Fibroblast of lung (primary cell): ENCODE data around the gene COPZ2. TPM values are rescaled to one million over a fixed set of nuclear protein-coding genes. Genes with fewer than 3 reads are reported as not detected.

Experiments
- DNase-seq, 2 donors: peaks; one replicate each; pipeline versions ENCODE4 v3.0.0 to v3.0.0-alpha.2; 2010; ENCODE audit warnings: low read depth in 2 of 2
- H2AFZ ChIP-seq: 2 replicates; pipeline ENCODE4 v1.5.1; 2012; ENCODE audit warnings: low read length, control low read depth, inconsistent platforms
- H3K27ac ChIP-seq: 2 replicates; pipeline ENCODE4 v1.5.1; 2011; ENCODE audit warnings: low read length, control low read depth; ENCODE audit not compliant: insufficient read depth
- H3K27me3 ChIP-seq: 2 replicates; pipeline ENCODE4 v1.5.1; 2011; ENCODE audit warnings: mild to moderate bottlenecking, low read length; ENCODE audit not compliant: control insufficient read depth, insufficient read depth
- H3K36me3 ChIP-seq: 2 replicates; pipeline ENCODE4 v1.5.1; 2011; ENCODE audit warnings: low read length; ENCODE audit not compliant: control insufficient read depth, insufficient read depth
- H3K4me1 ChIP-seq: 2 replicates; pipeline ENCODE4 v1.5.1; 2011; ENCODE audit warnings: low read length; ENCODE audit not compliant: control insufficient read depth, insufficient read depth; ENCODE audit errors: extremely low read depth
- H3K4me2 ChIP-seq: 2 replicates; pipeline ENCODE4 v1.5.1; 2011; ENCODE audit warnings: low read length, control low read depth; ENCODE audit not compliant: insufficient read depth; ENCODE audit errors: extremely low read depth
- H3K4me3 ChIP-seq, 4 experiments: fragments of 200-600 bp in 1 of 4; sonication (generic) in 1 of 4; replicated peaks in 1 of 4; 2 replicates each; pipeline ENCODE4 v1.5.1; 2011 to 2016; ENCODE audit warnings: low read length in 4 of 4, low read depth in 3 of 4, mild to moderate bottlenecking in 3 of 4, control low read depth in 2 of 4, inconsistent platforms in 1 of 4, mixed read lengths in 1 of 4; ENCODE audit not compliant: insufficient read depth in 1 of 4; ENCODE audit errors: control extremely low read depth in 1 of 4
- H3K79me2 ChIP-seq: 2 replicates; pipeline ENCODE4 v1.5.1; 2012; ENCODE audit warnings: mild to moderate bottlenecking, low read length, inconsistent platforms; ENCODE audit not compliant: control insufficient read depth, insufficient read depth
- H3K9ac ChIP-seq: 2 replicates; pipeline ENCODE4 v1.5.1; 2011; ENCODE audit warnings: mild to moderate bottlenecking, low read length, control low read depth; ENCODE audit not compliant: insufficient read depth
- H3K9me3 ChIP-seq: 2 replicates; pipeline ENCODE4 v1.5.1; 2012; ENCODE audit warnings: low read depth, low read length; ENCODE audit not compliant: control insufficient read depth, insufficient read depth
- H4K20me1 ChIP-seq: 2 replicates; pipeline ENCODE4 v1.5.1; 2011; ENCODE audit warnings: low read length; ENCODE audit not compliant: control insufficient read depth, insufficient read depth; ENCODE audit errors: extremely low read depth
- EZH2 ChIP-seq: IDR thresholded peaks from 2 replicates; pipeline ENCODE4 v1.5.1; 2012; ENCODE audit warnings: low read length, control low read depth, mild to moderate bottlenecking; ENCODE audit errors: missing control alignments
- polyA plus RNA-seq, 2 donors: library from polyadenylated mRNA; depleted of rRNA in 1 of 2; stranded (reverse) in 1 of 2; unstranded in 1 of 2; fragments of >200 nt; gene quantifications; 2 replicates each; pipeline ENCODE4 v1.2.1, GENCODE V29; 2011 to 2012; ENCODE audit warnings: missing spikeins in 1 of 2
- total RNA-seq: library from RNA; depleted of rRNA; stranded (reverse); fragments of >200 nt; gene quantifications from 2 replicates; pipeline ENCODE4 v1.2.1, GENCODE V29; 2014
- TF ChIP-seq, protein P1 (sequence below), 2 donors: IDR thresholded peaks in 1 of 2; conservative IDR thresholded peaks in 1 of 2; 1 replicate in 1 of 2; 2 replicates in 1 of 2; pipeline ENCODE4 v1.5.1; 2011 to 2012; ENCODE audit warnings: low read length in 2 of 2, control low read depth in 1 of 2, inconsistent platforms in 1 of 2, low read depth in 1 of 2, mild to moderate bottlenecking in 1 of 2

COPZ2 gene
- total and polyA plus RNA-seq, 2 donors (not counting 1 experiment from before 2014, with no cell fraction given) = 63.1 to 97.9 TPM

GRCh38 chr17:48064638-48065037, 27.0 kb upstream of the COPZ2 start:
- peaks cover 3% of the 10 kb centered on the region for H3K79me2 ChIP-seq
- TF ChIP-seq, protein P1, sequence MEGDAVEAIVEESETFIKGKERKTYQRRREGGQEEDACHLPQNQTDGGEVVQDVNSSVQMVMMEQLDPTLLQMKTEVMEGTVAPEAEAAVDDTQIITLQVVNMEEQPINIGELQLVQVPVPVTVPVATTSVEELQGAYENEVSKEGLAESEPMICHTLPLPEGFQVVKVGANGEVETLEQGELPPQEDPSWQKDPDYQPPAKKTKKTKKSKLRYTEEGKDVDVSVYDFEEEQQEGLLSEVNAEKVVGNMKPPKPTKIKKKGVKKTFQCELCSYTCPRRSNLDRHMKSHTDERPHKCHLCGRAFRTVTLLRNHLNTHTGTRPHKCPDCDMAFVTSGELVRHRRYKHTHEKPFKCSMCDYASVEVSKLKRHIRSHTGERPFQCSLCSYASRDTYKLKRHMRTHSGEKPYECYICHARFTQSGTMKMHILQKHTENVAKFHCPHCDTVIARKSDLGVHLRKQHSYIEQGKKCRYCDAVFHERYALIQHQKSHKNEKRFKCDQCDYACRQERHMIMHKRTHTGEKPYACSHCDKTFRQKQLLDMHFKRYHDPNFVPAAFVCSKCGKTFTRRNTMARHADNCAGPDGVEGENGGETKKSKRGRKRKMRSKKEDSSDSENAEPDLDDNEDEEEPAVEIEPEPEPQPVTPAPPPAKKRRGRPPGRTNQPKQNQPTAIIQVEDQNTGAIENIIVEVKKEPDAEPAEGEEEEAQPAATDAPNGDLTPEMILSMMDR (conservative IDR thresholded peaks at IDR 0.05 in 1 of 2, IDR thresholded peaks at IDR 0.05 in 1 of 2; ENCODE audit: low read depth in 1 of 2, low read length in 2 of 2) = no peak
- TF ChIP-seq EZH2 = no peak
- peaks cover 4% of the 10 kb centered on the region for H3K4me1 ChIP-seq
- H3K36me3 ChIP-seq = peaks cover 12% of the 10 kb centered on the region
- no peaks in the 10 kb centered on the region for H4K20me1 ChIP-seq
- no peak overlapping the region for H3K27ac ChIP-seq
- no peak for DNase-seq
- no peaks in the 10 kb centered on the region for H3K9me3 ChIP-seq
- H3K4me2 ChIP-seq = no peak overlapping the region
- H3K27me3 ChIP-seq = no peaks in the 10 kb centered on the region
- no peak overlapping the region for H3K9ac ChIP-seq
- no peak overlapping the region for H2AFZ ChIP-seq
- H3K4me3 ChIP-seq = no peak overlapping the region

DNA sequence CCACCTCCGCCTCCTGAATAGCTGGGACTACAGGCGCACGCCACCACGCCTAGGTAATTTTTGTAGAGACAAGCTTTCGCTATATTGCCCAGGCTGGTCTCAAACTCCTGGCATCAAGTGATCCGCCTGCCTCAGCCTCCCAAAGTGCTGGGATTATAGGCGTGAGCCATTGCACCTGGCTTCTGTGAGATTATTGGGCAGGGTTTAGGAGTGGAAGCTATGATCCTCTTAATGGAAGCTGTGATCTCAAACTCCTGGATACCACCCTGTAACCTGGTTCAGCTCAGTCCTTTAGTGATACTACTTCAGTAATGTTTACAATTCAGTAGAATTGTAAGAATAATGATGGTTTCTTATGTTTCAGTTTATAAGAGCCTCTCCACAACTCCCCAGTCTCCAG, 24.7 kb upstream of the COPZ2 start:
- Histone ChIP-seq H3K36me3 (peaks cover 30% of the 10 kb centered on the region), H3K27me3 (no peaks in the 10 kb centered on the region), H3K9ac (no peak overlapping the region), H4K20me1 (no peaks in the 10 kb centered on the region), H3K4me3 (no peak overlapping the region), H3K4me2 (no peak overlapping the region), H3K9me3 (no peaks in the 10 kb centered on the region), H3K79me2 (peaks cover 3% of the 10 kb centered on the region), H3K27ac (no peak overlapping the region), H2AFZ (no peak overlapping the region), H3K4me1 (no peaks in the 10 kb centered on the region)
- no peak for DNase-seq
- TF ChIP-seq, protein P1 (conservative IDR thresholded peaks at IDR 0.05 in 1 of 2, IDR thresholded peaks at IDR 0.05 in 1 of 2; ENCODE audit: low read depth in 1 of 2, low read length in 2 of 2) = no peak
- no peak for TF ChIP-seq EZH2

- Histone ChIP-seq H3K9me3 (no peaks in the 10 kb centered on the region), H3K4me1 (peaks cover 1% of the 10 kb centered on the region), H3K9ac (no peak overlapping the region), H3K4me2 (no peak overlapping the region), H3K79me2 (peaks cover 8% of the 10 kb centered on the region), H4K20me1 (no peaks in the 10 kb centered on the region), H3K27ac (no peak overlapping the region), H2AFZ (no peak overlapping the region), H3K27me3 (no peaks in the 10 kb centered on the region), H3K4me3 (no peak overlapping the region), H3K36me3 (peaks cover 33% of the 10 kb centered on the region)
- no peak for TF ChIP-seq EZH2
- TF ChIP-seq, protein P1 (conservative IDR thresholded peaks at IDR 0.05 in 1 of 2, IDR thresholded peaks at IDR 0.05 in 1 of 2; ENCODE audit: low read depth in 1 of 2, low read length in 2 of 2) = no peak
- no peak for DNase-seq
Observed at GRCh38 chr17:48060249-48060648, 22.7 kb upstream of the COPZ2 start.
